ENCODE measurements around the gene BSPRY. TPM values are rescaled to one million over a fixed set of nuclear protein-coding genes. Genes with fewer than 3 reads are reported as not detected.

BSPRY gene
- total RNA-seq, 1 donor, result not detected

GRCh38 chr9:113416149-113416721, 66.9 kb downstream of the BSPRY start:
- no peak for DNase-seq (ENCODE audit: low read depth)
- no peak for TF ChIP-seq CTCF (IDR thresholded peaks at IDR 0.05; ENCODE audit: insufficient read depth, low read length)

DNA sequence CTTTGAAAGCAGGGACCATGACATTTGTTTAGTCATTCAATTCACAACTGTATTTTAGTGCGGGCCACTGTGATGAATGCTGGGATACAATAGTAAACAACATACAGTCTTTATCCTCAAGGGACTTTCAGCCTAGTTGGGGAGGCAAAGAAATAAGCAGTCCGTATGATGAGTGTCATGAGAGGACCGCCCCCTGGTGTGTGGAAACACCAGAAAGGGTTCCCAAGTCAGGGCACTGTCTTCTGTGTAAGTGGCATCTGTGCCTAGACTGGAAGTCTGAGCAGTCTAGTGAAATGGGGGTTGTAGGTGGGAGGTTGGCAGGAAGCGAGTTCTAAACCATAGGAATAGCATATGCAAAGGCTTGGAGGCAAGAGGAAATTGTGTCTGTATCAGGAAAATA, 68.0 kb downstream of the BSPRY start:
- no peak for DNase-seq (ENCODE audit: low read depth)
- no peak for TF ChIP-seq CTCF (IDR thresholded peaks at IDR 0.05; ENCODE audit: insufficient read depth, low read length)
- H3K4me3 ChIP-seq (ENCODE audit: low read depth, low read length), result no peak overlapping the region

More at GRCh38 chr9:113416149-113416721, 66.9 kb downstream of the BSPRY start:
- no peak overlapping the region for H3K4me3 ChIP-seq (ENCODE audit: low read depth, low read length)

Other genes starting within 250 kb of the BSPRY start
- gene SLC31A2, start 198.5 kb upstream of the BSPRY start, total RNA-seq (ENCODE audit: low replicate concordance), result 7.0 and 8.0 TPM in 2 replicates
- 10.5 and 27.7 TPM in 2 replicates for gene FKBP15, start 128.3 kb upstream of the BSPRY start, total RNA-seq (ENCODE audit: low replicate concordance)
- 15.2 and 32.9 TPM in 2 replicates for gene SLC31A1, start 128.0 kb upstream of the BSPRY start, total RNA-seq (ENCODE audit: low replicate concordance)
- 57.1 and 124 TPM in 2 replicates for gene CDC26, start 74.0 kb upstream of the BSPRY start, total RNA-seq (ENCODE audit: low replicate concordance)
- gene PRPF4, start 73.9 kb upstream of the BSPRY start, total RNA-seq (ENCODE audit: low replicate concordance), result 24.0 and 25.9 TPM in 2 replicates
- gene RNF183, start 46.2 kb upstream of the BSPRY start, total RNA-seq (ENCODE audit: low replicate concordance), result not detected in 2 replicates
- 0.33 and 2.4 TPM in 2 replicates for gene WDR31, start 9.3 kb upstream of the BSPRY start, total RNA-seq (ENCODE audit: low replicate concordance)
- gene HDHD3, start 27.4 kb downstream of the BSPRY start, total RNA-seq (ENCODE audit: low replicate concordance), result 7.8 and 9.5 TPM in 2 replicates
- 17.0 and 37.9 TPM in 2 replicates for gene ALAD, start 51.7 kb downstream of the BSPRY start, total RNA-seq (ENCODE audit: low replicate concordance)
- 15.5 and 49.7 TPM in 2 replicates for gene POLE3, start 61.1 kb downstream of the BSPRY start, total RNA-seq (ENCODE audit: low replicate concordance)
- 0.63 and 1.7 TPM in 2 replicates for gene C9orf43, start 61.2 kb downstream of the BSPRY start, total RNA-seq (ENCODE audit: low replicate concordance)
- gene RGS3, start 114.2 kb downstream of the BSPRY start, total RNA-seq (ENCODE audit: low replicate concordance), result 22.2 and 48.9 TPM in 2 replicates